Measurements from ENCODE around the gene SAMHD1. TPM values are rescaled to one million over a fixed set of nuclear protein-coding genes. Genes with fewer than 3 reads are reported as not detected.
"Not testable (repeated sequence)": the region's sequence is repeated elsewhere in the genome, so short reads cannot be mapped to it uniquely, and the experiment has no call there.

The SAMHD1 gene
- total and polyA plus RNA-seq, 2 experiments from 2014 or later, result 7.4 to 9.0 TPM

DNA sequence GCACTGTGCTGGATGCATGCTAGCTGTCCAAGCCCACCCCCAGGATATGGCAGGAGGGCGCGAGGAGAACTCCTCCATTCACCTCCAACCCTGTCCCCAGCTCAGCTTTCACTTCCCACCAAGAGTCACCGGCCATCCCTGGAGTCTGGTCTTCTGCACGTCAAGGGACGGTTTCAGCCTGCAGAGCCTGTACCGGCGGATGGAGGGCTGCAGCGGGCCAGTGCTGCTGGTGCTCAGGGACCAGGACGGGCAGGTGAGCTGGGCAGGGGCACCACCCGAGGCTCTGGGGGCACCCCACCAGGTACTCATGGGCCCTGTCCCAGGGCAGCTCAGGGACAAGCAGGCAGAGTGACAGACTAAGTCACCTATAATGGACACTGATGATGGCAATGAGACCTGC, 72.6 kb downstream of the SAMHD1 start:
- Histone ChIP-seq H3K4me2 (ENCODE audit: unreplicated experiment) (no peak overlapping the region), H2AFZ (no peak overlapping the region), H3K27me3 (replicated peaks; ENCODE audit: insufficient read depth) (no peaks in the 10 kb centered on the region), H3K9ac (no peak overlapping the region), H3F3A (ENCODE audit: insufficient read depth) (no peaks in the 10 kb centered on the region), H3K4me1 (ENCODE audit: insufficient read depth) (no peaks in the 10 kb centered on the region), H3K9me3 (ENCODE audit: low read depth) (no peaks in the 10 kb centered on the region), H3K4me3 (no peak overlapping the region), H3K9me2 (ENCODE audit: insufficient read depth) (no peaks in the 10 kb centered on the region), H3K36me3 (ENCODE audit: low read depth) (no peaks in the 10 kb centered on the region), H3K27ac (no peak overlapping the region), H3K79me2 (ENCODE audit: insufficient read depth) (no peaks in the 10 kb centered on the region), H4K20me1 (ENCODE audit: insufficient read depth) (no peaks in the 10 kb centered on the region)
- 79 to 86% methylated on average over 10 of the region's 10 CpGs for WGBS, 2 experiments (ENCODE audit: low coverage in 1 of 2, low lambda C conversion rate in 2 of 2, missing lambda C conversion rate in 2 of 2)
- in situ Hi-C loops (cut with MboI), result no loop called here
- TF ChIP-seq EZH2phosphoT487 (IDR thresholded peaks at IDR 0.05; ENCODE audit: insufficient read depth, low read depth) (no peak), EZH2 (IDR thresholded peaks at IDR 0.05; ENCODE audit: insufficient read depth, poor library complexity, severe bottlenecking) (no peak)
- no peak for DNase-seq

DNA sequence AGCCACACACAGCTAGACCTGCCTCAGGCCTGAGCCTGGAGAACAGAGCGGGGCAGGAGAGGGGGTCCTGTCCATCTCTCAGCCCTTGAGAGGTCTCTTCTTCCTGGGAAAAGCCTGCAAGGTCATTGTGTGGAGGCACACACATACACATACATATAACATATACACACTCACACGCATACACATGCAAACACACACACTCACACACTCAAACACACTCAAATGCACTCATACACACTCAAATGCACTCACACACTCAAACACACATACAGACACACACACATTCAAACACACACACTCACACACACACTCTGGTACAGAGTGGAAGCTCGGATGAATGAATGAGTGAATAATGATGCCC, 75.1 kb downstream of the SAMHD1 start:
- TF ChIP-seq EZH2phosphoT487 (IDR thresholded peaks at IDR 0.05; ENCODE audit: insufficient read depth, low read depth), result no peak
- no peak for TF ChIP-seq EZH2 (IDR thresholded peaks at IDR 0.05; ENCODE audit: insufficient read depth, poor library complexity, severe bottlenecking)
- no peaks in the 10 kb centered on the region for H3K27me3 ChIP-seq (replicated peaks; ENCODE audit: insufficient read depth)
- H3K4me1 ChIP-seq (ENCODE audit: insufficient read depth), result no peaks in the 10 kb centered on the region
- H4K20me1 ChIP-seq (ENCODE audit: insufficient read depth), result no peaks in the 10 kb centered on the region
- in situ Hi-C loops (cut with MboI), result no loop called here
- H3K79me2 ChIP-seq (ENCODE audit: insufficient read depth), result no peaks in the 10 kb centered on the region
- no peak overlapping the region for H2AFZ ChIP-seq
- no peaks in the 10 kb centered on the region for H3K9me2 ChIP-seq (ENCODE audit: insufficient read depth)
- H3K9me3 ChIP-seq (ENCODE audit: low read depth), result no peaks in the 10 kb centered on the region
- no peak for DNase-seq
- H3K9ac ChIP-seq, result no peak overlapping the region
- H3K4me2 ChIP-seq (ENCODE audit: unreplicated experiment), result no peak overlapping the region
- no peaks in the 10 kb centered on the region for H3F3A ChIP-seq (ENCODE audit: insufficient read depth)
- H3K36me3 ChIP-seq (ENCODE audit: low read depth), result no peaks in the 10 kb centered on the region
- H3K4me3 ChIP-seq, result no peak overlapping the region
- WGBS, 2 experiments (ENCODE audit: low coverage in 1 of 2, low lambda C conversion rate in 2 of 2, missing lambda C conversion rate in 2 of 2), result 80 to 95% methylated on average over 3 of the region's 3 CpGs
- H3K27ac ChIP-seq, result no peak overlapping the region

DNA sequence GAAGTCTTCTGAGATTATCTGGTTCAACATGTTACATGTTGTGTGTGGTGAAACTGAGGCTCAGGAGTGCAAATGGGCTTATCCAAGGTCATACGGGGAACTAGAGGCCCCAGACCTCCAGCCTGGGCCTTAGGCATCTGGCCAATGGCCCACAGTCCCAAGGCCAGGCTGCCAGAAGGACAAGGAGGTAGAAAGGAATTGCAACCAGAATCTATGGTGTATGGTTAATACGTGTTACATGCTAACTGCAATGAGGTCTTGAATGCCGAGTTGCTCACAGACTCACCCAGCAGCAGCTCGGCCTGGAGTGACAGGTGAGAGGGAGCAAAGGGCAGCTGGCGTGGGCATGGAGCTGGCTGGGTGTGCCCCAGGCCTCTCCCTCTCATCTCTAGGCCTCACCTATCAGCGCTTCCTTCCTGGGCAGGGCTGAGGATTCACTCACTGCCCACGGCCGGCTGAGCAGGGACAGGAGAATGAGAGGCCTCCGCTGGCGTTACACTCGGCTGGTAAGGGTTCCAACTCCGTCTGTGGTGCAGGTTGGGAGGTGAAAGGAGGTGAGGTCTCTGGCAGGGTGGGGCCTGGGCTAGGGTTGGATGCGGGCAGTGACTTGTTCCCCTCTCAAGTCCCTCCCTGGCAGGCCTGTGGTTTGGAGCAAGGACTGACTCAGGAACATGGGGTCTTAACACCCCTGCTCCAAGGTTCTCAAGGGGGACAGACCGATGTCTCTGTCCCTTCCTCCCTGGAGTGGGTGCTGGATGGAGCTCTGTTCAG, 75.6 kb downstream of the SAMHD1 start, which contains the start of gene TLDC2:
Gene TLDC2, plus strand, starts transcription at position 437 of the 771 bp plus-strand sequence. Its CDS starts 37 bp downstream, at position 474.
- Histone ChIP-seq H3K4me1 (ENCODE audit: insufficient read depth) (no peaks in the 10 kb centered on the region), H3K9me2 (ENCODE audit: insufficient read depth) (no peaks in the 10 kb centered on the region), H3K36me3 (ENCODE audit: low read depth) (no peaks in the 10 kb centered on the region), H3K4me3 (no peak within 1 kb of the TSS), H3F3A (ENCODE audit: insufficient read depth) (no peaks in the 10 kb centered on the region), H2AFZ (no peak within 1 kb of the TSS), H3K79me2 (ENCODE audit: insufficient read depth) (no peaks in the 10 kb centered on the region), H3K9me3 (ENCODE audit: low read depth) (no peaks in the 10 kb centered on the region), H3K27ac (no peak within 1 kb of the TSS), H3K9ac (no peak within 1 kb of the TSS), H3K4me2 (ENCODE audit: unreplicated experiment) (no peak within 1 kb of the TSS), H3K27me3 (replicated peaks; ENCODE audit: insufficient read depth) (no peaks in the 10 kb centered on the region), H4K20me1 (ENCODE audit: insufficient read depth) (no peaks in the 10 kb centered on the region)
- 88 to 89% methylated on average over 14 of the region's 14 CpGs for WGBS, 2 experiments (ENCODE audit: low coverage in 1 of 2, low lambda C conversion rate in 2 of 2, missing lambda C conversion rate in 2 of 2)
- no peak for TF ChIP-seq EZH2phosphoT487 (IDR thresholded peaks at IDR 0.05; ENCODE audit: insufficient read depth, low read depth)
- no peak for TF ChIP-seq EZH2 (IDR thresholded peaks at IDR 0.05; ENCODE audit: insufficient read depth, poor library complexity, severe bottlenecking)
- in situ Hi-C loops (cut with MboI), result no loop called here
- DNase-seq, result no peak

DNA sequence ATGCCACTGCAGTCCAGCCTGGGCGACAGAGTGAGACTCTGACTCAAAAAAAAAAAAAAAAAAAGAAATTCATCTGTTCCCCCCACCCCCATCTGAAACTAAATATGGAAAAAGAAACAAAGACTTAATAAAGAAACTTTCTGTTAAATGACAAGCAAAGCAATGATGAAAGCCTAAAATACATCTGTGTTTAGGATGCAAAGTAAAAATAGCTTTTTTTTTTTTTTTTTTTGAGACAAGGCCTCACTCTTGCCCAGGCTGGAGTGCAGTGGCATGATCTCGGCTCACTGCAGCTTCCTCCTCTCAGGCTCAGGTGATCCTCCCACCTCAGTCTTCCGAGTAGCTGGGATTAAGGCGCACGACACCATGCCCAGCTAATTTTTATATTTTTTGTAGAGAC, 76.4 kb downstream of the SAMHD1 start:
- H3K4me3 ChIP-seq; in situ Hi-C loops (cut with MboI): not testable (repeated sequence)

More for the DNA sequence above, 76.4 kb downstream of the SAMHD1 start:
- H3K4me2 ChIP-seq (ENCODE audit: unreplicated experiment); H3K36me3 ChIP-seq (ENCODE audit: low read depth); H3F3A ChIP-seq (ENCODE audit: insufficient read depth); H3K27me3 ChIP-seq (replicated peaks; ENCODE audit: insufficient read depth); DNase-seq; H3K27ac ChIP-seq; H3K4me1 ChIP-seq (ENCODE audit: insufficient read depth); H3K9me3 ChIP-seq (ENCODE audit: low read depth); H4K20me1 ChIP-seq (ENCODE audit: insufficient read depth); H3K79me2 ChIP-seq (ENCODE audit: insufficient read depth); H3K9me2 ChIP-seq (ENCODE audit: insufficient read depth); H2AFZ ChIP-seq; H3K9ac ChIP-seq: not testable (repeated sequence)
- 87 to 91% methylated on average over 5 of the region's 5 CpGs for WGBS, 2 experiments (ENCODE audit: low coverage in 1 of 2, low lambda C conversion rate in 2 of 2, missing lambda C conversion rate in 2 of 2)

All from GM23248 (cell line).